ENCODE results near the gene DCUN1D4.
"Not testable (repeated sequence)": the region's sequence is repeated elsewhere in the genome, so short reads cannot be mapped to it uniquely, and the experiment has no call there.

The DCUN1D4 gene

DNA sequence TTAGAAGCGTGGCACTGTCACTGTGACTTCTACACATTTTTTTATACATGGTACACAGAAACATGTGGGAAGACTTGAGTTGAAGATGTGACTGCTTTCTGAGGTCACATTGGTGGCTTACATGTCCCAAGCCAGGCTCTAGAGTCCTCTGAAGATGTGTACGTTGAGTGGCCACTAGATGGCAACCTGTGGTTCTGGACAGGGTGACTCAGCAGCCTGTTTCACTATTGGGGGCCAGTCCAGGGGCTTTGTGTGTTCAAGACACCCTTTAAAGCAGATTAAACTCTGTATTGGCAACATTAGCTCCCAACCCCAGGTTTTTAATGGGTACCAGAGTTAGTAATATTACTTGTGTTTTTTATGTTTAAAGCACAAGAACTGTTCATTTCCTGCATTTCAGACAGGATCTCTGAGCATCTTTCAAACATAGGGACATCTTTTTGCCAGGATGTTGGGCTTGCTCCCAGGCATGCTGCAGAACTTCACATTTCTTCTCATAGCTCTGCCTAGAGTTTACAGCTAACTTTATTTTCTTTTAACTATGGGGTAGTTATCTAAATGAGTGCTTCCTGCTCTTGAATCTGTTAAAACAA lies 53.0 kb downstream of the DCUN1D4 start:
- DNase-seq = peak; percentile 24

DNA sequence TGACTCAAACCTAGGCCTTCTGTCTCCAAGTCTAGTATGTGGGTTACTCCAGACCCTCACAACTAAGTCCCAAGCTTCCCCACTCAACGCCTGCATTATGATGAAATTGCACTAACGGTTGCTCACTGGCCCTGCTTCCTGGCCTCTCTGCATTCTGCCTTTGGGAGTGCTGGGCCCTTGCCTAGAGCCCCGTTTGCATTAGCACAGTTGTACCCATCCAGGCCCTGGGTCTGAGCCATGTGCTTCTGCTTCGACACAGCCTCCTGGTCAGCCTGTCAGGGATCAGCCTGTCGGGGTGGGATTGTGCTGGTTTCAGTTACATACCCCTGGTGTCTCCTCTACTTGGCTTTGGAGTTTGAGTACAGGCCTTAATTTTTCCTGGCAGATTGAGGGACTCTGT lies 58.4 kb downstream of the DCUN1D4 start:
- DNase-seq = no peak

DNA sequence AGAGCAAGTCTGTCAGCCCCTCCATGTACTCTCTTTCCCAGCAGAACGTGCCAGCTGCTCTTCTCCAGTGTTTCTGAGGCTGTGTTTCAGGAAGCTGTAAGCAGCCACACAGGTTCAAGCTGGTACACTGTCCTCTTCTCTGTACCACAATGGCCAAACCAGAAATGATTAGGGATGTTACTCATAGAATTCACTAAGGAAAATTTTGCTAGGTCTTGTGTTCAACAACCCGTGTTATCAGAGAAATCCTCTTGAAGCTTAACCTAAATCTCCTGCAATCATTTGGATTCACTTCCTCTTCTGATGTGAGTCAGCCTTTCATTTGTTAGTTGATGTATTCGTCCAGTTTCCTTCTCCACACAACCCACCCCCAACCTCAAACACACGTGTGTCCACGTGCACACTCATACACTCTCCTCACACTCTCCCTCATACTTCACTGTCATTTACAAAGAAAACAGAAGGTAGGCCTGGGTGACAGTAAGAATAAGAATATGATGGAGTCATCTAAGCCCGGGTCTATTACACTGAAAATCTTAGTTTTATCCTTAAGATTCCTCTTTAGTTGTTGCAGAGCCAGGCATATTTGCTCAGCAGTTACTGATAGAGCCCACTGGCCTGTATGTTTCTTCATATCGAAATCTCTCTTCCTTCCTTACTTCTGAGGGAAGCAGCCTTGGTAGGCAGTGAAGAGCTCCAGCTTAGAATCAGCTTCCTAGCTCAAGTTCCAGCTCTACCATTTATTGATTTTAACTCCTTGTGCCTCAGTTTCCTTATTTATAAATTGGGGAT lies 63.4 kb downstream of the DCUN1D4 start:
- peak; percentile 85 for DNase-seq

DNA sequence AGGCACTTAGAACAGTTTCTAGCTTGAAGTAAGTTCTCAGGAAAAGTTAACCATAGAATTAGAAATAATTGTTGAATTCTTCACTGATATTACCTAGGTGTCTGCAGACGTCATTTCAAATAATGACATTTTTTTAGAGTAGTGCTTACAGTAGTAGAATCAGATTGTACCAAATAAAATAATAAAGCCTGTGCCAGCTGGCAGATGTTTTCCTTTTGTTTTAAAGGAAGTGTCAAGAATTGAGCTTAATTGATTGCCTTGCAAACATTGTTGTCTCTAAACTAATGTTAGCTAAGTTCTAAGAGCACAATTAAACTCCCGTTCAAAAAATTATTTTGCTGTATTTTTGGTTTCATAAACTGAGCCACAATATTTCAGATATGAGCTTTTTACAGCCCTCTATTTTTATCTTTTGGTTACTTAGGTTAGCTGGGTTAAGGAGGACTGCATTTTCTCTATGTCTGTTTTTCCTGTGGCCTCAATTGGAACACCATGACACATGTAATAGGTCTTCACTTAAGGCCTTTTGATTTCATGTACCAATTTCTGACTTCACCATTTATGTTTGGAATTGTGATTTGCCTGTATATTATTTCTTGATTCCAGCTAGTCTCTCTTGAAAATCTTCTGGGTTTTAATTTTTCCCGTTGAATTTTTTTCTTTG lies 64.2 kb downstream of the DCUN1D4 start:
- no peak for DNase-seq

DNA sequence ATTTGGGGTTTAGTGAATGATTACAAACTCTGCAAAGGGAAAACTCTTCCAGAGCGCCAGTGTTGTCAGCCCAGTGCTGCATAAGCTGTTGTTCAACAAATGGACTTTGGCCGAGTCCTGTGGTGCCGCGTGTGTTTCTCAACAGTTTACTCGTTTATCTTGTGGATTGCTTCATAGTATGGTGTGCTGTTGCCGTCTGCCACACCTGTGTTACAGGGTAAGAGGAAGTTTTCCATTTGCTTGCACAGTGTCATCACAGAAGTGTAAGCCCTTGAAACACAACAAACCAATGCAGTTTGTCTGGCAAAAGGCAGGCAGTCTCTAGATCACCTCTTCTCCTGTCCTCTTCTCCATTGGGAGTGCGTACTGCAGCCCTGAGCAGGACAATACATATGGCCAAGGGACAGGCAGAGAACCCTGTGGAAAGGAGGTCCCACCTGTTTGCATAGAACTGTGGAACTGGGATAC lies 66.3 kb downstream of the DCUN1D4 start:
- no peak for DNase-seq

DNA sequence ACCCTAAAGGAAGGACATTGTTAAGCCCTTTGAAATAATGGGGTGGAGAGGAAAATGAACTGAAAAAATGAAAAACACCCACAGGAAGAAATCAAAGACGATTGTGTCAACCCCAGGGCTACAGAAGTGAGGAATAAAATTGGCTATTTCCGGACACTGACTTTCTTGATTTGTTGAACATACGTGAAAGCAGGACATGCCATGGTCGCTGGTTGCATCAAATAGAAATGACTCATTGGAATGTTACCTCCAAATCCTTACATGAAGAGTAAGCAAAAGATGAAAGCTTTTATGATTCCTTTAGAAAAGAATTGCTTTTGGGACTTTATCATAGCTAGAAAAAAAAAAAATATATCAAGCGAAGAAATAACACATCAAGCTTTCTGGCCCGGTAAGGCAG lies 75.3 kb downstream of the DCUN1D4 start:
- no peak for DNase-seq

DNA sequence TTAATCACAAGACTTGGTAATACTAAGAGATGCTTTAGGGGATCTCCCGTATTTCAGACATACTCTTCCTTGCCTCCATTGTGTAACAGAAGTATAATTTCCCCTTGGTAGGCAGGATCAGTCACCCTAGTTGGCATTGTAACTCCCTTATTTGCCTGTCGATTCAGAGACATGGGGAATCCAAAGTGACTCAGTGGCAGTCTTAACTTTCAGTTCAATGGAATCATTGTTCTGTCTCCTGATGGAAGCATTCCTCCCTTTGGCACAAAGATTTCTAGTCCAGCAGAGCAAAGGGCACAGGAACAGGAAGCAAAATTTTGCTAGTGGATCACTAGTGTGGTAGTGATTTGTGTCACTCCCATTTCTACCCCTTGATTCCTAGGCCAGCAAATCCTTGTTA lies 80.4 kb downstream of the DCUN1D4 start:
- no peak for DNase-seq

DNA sequence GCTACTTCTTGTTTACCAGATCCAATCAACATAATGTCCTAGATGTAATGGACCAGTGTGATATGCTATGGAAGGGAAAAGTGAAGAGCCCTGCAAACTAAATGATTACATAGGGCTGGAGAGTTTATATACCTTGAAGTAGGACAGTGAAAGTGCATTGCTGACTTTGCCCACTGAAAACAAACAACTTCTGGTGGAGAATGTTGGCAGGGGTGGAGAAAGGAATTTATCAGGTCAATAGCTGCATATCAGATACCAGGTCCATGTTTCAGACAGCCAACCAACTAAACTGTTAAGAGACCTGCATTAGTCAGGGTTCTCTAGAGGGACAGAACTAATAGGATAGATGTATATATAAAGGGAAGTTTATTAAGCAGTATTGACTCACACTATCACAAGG lies 82.4 kb downstream of the DCUN1D4 start:
- no peak for DNase-seq

DNA sequence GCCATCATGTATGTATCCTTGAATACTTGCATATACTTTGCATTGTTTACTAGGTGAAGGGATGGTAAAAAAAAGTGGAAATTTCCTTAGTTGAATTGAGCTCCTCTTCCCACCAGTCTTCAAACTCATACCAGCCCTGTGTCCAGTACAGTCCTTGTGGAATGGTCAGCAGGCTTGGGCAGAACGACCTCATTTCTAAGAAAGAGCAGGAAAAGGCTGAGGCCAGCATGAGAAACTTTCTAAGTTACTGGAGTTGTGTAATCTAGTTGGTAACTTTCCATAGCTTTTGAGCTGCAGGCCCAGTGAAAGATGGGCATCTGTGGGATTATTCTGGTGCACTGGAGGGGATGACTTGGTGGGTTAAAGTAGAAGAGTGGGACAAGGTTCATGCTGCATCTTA lies 87.6 kb downstream of the DCUN1D4 start:
- no peak for DNase-seq

DNA sequence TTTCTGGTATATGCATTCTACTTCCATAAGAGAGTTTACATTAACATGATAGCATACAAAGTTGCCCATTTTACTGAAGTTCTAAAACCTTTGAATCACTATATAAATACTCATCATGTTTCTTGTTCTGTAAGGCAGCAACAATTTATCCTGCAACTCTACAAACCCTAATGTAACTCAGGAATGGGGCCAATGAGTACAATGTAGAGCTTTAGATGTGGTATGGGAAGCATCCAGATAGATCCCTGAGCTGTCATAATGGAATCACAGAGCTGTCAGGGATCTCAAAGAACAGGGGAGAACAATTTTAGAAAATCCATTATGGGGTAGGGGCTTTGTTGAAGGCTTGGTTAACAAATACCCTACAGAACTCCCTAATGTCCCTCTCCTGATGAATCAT lies 88.5 kb downstream of the DCUN1D4 start:
- DNase-seq = no peak

DNA sequence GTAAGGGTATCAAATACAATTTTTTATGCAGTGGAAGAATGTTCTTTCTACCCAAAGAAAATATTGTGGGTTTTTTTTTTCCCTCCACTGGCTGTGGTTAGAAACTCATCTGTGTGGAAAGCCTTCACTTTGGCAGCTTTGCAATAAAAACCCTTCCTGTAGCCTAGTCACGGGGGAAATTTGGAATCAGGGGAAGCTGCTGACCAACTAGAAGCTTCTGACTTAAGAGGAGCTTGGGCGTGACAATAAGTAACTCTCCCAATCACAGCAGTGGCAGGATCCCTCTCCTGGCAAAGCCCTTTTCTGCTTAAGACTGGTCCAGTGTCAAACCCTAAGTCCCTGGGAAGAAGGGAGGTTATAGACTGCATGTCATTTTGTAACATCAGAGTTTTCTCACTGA lies 89.3 kb downstream of the DCUN1D4 start:
- DNase-seq = no peak

DNA sequence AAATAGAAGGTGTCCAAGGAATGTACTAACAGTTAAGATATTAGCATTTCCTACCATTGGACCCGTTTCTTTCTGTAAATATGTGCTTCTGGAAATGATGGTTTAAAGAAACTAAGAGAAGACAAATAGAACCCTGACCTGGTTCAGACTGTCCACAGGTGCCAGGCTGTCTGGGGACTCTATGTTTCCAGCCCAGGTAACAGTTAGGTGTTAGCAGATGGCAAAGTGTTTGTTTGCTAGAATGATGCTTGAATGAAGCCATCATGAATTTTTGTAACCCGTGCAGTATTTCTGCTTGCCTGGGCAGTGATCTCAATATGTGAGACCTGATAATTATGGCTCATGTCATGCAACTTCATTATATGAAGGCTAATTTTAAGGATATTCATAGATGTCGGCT lies 89.7 kb downstream of the DCUN1D4 start:
- DNase-seq = no peak

DNA sequence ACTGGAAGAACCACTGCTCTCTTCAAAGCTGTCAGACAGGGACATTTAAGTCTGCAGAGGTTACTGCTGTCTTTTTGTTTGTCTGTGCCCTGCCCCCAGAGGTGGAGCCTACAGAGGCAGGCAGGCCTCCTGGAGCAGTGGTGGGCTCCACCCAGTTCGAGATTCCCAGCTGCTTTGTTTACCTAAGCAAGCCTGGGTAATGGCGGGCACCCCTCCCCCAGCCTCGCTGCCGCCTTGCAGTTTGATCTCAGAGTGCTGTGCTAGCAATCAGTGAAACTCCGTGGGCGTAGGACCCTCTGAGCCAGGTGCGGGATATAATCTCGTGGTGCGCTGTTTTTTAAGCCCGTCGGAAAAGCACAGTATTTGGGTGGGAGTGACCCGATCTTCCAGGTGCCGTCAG lies 97.5 kb downstream of the DCUN1D4 start:
- DNase-seq = not testable (repeated sequence)

DNA sequence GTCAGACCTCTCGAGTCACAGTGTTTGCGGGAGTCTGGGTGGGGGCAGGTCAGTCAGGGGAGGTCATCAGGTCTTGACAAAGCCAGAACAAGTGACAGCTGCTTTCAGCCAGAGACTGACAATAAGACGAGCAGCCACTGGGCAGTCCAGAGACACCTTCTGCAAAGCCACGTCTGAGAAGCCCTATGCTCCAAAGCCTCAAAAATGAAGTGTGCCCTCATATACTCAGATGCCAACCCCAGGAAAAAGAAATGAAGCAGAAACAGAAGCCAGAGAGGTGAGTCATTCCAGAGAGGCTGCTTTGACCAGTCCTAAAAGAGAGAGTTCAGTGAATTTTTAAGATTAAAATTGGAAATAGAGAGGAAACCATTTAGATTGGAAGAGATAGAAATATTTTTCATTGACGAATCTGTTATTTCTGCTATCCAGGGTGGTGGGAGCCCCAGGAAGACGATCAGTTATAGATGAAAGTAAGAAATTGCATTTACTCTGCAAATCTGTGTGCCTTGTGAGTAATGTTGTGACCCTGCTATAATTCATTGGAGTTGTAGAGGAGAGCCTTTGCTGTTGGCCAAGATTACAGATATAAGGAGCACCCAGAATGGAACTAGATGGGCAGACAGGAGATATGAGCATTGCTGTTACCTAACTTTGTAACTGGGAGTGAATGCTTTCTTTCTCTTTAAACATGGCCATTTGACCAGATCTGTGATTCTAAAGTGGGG lies 99.3 kb downstream of the DCUN1D4 start:
- no peak for DNase-seq

DNA sequence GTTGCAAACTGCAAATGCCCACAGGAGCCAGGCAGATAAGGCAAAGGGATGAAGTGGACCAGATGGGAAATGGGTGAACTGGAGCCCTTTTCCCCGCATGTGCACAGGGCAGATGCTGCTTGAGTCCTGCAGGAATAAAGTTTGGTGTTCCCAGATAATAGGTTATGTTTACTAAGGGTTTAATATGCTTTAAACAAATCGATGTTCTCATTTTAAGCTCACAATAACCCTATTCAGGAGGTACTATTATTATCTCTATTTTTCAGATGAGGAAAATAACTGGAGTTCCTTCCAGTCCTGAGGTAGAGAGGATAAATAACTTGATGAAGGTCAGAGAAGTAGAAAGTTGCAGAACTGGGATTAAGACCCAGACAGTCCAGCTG lies 99.9 kb downstream of the DCUN1D4 start:
- no peak for DNase-seq

DNA sequence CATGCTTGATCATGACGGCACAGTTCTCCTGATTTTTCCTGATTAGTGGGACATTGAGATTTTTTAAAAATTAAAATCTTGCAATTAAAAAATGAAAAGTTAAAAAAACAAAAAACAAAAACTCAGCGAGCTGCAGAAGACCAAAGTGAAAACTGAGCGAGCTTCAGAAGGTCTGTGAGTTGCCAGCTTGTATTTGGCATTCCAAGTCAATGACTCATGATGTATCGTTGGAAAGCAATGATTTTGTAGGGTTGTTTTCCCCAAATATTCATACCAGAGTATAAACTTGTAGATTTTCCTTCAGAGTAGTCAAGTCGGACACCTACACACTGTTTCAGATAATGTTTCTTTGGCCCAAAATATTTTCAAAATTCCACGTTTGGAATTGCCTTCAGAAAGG lies 100.3 kb downstream of the DCUN1D4 start:
- no peak for DNase-seq

DNA sequence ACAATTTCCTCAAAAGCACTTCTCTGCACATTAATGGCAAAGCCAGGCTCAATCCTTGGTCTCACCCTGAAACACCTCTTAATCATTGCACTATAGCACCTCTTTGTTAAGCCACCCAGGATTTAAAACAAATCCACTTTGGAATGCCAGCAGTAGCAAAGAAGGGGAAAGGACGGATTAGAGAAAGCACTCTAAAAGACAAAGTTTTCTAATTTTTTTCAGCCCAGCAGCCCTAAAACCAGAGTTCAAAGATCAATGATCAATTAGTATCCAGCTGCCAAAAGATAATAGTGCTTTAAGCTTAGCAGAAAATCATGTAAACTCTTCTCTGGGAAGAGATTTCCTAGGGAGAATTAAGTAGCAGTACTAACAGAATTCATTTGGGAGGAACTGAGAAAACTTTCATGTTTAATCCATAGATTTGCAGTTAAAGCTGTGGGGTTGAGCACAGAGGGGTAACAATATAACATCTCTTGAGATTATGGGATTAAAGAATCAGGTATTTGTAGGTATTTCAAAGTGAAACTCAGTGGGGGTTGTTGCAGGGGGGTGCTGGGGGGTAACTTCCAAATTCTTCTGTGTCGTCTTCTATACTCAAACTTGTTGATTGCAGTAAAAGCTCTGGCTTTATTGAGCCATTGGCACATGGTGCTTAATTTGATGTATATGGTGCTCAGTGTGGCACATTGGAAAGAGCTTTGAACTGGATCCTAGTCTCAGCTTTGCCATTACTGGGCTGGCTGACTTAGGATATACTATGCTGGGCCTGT lies 115.4 kb downstream of the DCUN1D4 start:
- DNase-seq = no peak

DNA sequence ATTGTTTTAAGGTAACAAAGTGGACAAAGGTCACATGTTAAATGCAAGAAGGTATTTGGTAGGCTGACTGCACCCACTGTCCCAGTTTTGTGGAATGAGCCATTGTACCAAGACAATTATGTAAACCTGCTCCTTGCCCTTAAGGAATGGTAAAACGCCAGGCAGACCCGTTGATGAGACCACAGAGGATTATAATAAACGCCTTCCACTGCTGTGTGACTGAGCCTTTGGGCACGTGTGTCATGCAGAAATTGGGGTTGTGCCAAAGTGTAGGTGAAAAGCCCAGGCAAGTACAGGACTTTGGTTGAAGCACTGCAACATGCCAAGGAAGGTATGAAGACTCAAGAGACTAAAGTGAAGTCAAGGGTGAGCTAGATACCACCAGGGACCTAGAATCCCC lies 117.5 kb downstream of the DCUN1D4 start:
- no peak for DNase-seq

DNA sequence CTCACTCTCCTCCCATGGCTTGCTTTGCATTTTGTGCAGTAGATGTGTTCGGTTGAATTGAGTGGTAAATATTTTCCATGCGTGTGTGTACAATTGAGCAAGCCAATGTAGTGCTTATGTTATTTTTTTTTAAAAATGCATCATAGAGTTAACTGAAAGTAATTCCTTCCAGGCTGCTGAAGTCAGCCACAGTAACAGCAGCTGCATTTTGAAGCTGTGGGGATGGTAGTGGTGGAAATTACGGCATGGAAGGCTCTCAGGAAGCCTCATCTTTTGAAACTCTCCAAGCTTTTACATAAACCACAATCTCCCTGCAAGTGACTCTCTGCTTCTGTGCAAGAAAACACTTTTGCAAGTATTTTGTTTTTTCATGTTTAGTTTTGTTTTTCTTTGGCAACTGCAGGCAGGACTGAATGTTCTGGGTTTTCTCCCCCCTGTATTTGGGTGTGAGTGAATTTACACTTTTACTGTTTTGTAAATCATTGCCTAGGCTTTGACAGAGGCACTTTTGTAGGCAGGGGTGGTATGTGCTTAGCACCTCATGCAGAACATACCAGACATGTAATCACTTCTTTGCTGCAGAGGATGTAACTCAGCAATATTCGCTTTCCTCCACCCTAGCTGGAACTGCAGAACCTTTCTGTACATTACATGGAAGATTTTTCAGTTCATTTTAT lies 121.0 kb downstream of the DCUN1D4 start:
- DNase-seq = peak; percentile 51

DNA sequence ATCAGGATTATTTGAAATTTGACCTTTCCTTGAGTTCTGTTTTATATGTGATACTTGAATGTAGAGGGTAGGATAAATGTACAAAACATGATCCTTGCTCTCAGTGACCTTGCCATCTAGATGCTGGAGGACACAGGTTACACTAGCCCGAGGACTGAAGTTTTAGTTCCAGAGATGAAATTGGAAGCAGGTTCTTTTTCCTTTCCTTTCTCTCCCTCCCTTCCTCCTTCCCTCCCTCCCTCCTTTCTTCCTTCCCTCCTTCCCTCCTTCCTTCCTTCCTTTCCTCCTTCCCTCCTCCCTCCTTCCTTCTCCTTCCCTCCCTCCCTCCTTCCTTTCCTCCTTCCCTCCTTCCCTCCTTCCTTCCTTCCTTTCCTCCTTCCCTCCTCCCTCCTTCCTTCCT lies 122.9 kb downstream of the DCUN1D4 start:
- DNase-seq = no peak

All from GF-D8 (cell line).